Gastroesophageal sphincter (tissue), 4 donors: ENCODE measurements around the gene TMEM69. TPM values are rescaled to one million over a fixed set of nuclear protein-coding genes. Genes with fewer than 3 reads are reported as not detected.
A peak's percentile ranks its signal among the peaks of the same experiment; 100 is the strongest.

Experiments used
- ATAC-seq: fragments of 150-250 bp; one replicate; pipeline ENCODE4 v1.9.1; 2016; ENCODE audit warnings: mild to moderate bottlenecking, moderate library complexity
- H3K27ac ChIP-seq, 4 donors: fragments of 200-600 bp; sonication (generic) in 3 of 4; 1 replicate in 3 of 4; 2 replicates in 1 of 4; pipeline ENCODE4 v1.5.1; 2016 to 2019
- H3K27me3 ChIP-seq: fragments of 200-600 bp; sonication (generic); one replicate; pipeline ENCODE4 v1.5.1; 2019
- H3K36me3 ChIP-seq, 2 donors: fragments of 200-600 bp; sonication (generic); one replicate each; pipeline ENCODE4 v1.5.1; 2019; ENCODE audit warnings: control low read depth in 1 of 2
- H3K4me1 ChIP-seq, 3 donors: fragments of 200-600 bp; sonication (generic); 1 replicate in 2 of 3; 2 replicates in 1 of 3; pipeline ENCODE4 v1.5.1; 2016 to 2019; ENCODE audit warnings: control low read depth in 2 of 3
- H3K4me3 ChIP-seq, 2 donors: fragments of 200-600 bp; sonication (generic); one replicate each; pipeline ENCODE4 v1.5.1; 2019; ENCODE audit warnings: mild to moderate bottlenecking in 1 of 2, moderate library complexity in 1 of 2
- H3K9me3 ChIP-seq, 3 donors: fragments of 200-600 bp; sonication (generic); one replicate each; pipeline ENCODE4 v1.5.1; 2017 to 2019; ENCODE audit warnings: control low read depth in 2 of 3
- CTCF ChIP-seq, 4 experiments: fragments of 200-600 bp in 2 of 4; fragments of 450-650 bp in 2 of 4; sonication (generic) in 1 of 4; IDR thresholded peaks; one replicate each; pipeline ENCODE4 v1.5.1; 2017 to 2019; ENCODE audit warnings: antibody characterized with exemption in 4 of 4, mild to moderate bottlenecking in 2 of 4, moderate library complexity in 2 of 4
- EP300 ChIP-seq: sonication (generic); formaldehyde crosslinking; IDR thresholded peaks from one replicate; pipeline ENCODE4 v1.6.1; 2017; ENCODE audit warnings: antibody characterized with exemption, mild to moderate bottlenecking
- POLR2A ChIP-seq, 2 donors: fragments of 450-650 bp; IDR thresholded peaks; one replicate each; pipeline ENCODE4 v1.6.1; 2017; ENCODE audit warnings: antibody characterized with exemption in 2 of 2, mild to moderate bottlenecking in 2 of 2, moderate library complexity in 1 of 2
- POLR2AphosphoS5 ChIP-seq: sonication (generic); formaldehyde crosslinking; IDR thresholded peaks from one replicate; pipeline ENCODE4 v1.6.1; 2017; ENCODE audit warnings: antibody characterized with exemption
- WGBS, 2 donors: methylation state at CpG; one replicate each; pipeline ENCODE4 v1.1.5; 2018; ENCODE audit warnings: low coverage in 1 of 2; 5-methylcytosine and 5-hydroxymethylcytosine counted together
- total RNA-seq, 4 donors: library from RNA; depleted of rRNA; stranded (reverse); fragments of >200 nt; gene quantifications; one replicate each; pipeline ENCODE4 v1.1.0, GENCODE V29; 2016

The TMEM69 gene
- 10 to 100 TPM; 10.6 to 27.1 (median 21.9) TPM for total RNA-seq

GRCh38 chr1:45687754-45688740, at the start of gene TMEM69:
Gene TMEM69 (plus strand): TSS chr1:45688181. CDS start chr1:45691069, 2,888 bp downstream.
- Histone ChIP-seq H3K9me3 (no peaks in the 10 kb centered on the region), H3K27ac (peak within 1 kb of the TSS; percentile 95 to 99 (median 96)), H3K4me3 (peak within 1 kb of the TSS; percentile 90 to 99), H3K4me1 (peaks cover 2 to 48% (median 11%) of the 10 kb centered on the region in 3 donors), H3K36me3 (peaks cover 0 to 25% of the 10 kb centered on the region in 2 donors), H3K27me3 (no peaks in the 10 kb centered on the region)
- TF ChIP-seq POLR2AphosphoS5 (peak; percentile 65), POLR2A (IDR thresholded peaks at IDR 0.05) (peak in 1 of 2 donors; percentile 43), CTCF (IDR thresholded peaks at IDR 0.05) (peak in 2 of 4 experiments; percentile 53 to 61), EP300 (no peak)
- peak; percentile 25 for ATAC-seq
- WGBS, 2 donors = 2 to 4% methylated on average over 10 to 16 of the region's 24 CpGs

GRCh38 chr1:45640293-45640692, 47.7 kb upstream of the TMEM69 start:
- 57 to 100% methylated on average over 1 of the region's 1 CpG for WGBS, 2 donors
- Histone ChIP-seq H3K9me3 (no peaks in the 10 kb centered on the region), H3K27me3 (no peaks in the 10 kb centered on the region), H3K4me1 (peaks cover 0 to 16% (median 0%) of the 10 kb centered on the region in 3 donors), H3K27ac (no peak overlapping the region), H3K4me3 (no peak overlapping the region), H3K36me3 (peaks cover 6 to 86% of the 10 kb centered on the region in 2 donors)
- TF ChIP-seq EP300 (no peak), POLR2AphosphoS5 (no peak), POLR2A (IDR thresholded peaks at IDR 0.05) (no peak), CTCF (IDR thresholded peaks at IDR 0.05) (no peak)
- no peak for ATAC-seq

- Histone ChIP-seq H3K4me1 (peaks cover 0 to 23% (median 0%) of the 10 kb centered on the region in 3 donors), H3K36me3 (peaks cover 6 to 84% of the 10 kb centered on the region in 2 donors), H3K27me3 (no peaks in the 10 kb centered on the region), H3K27ac (no peak overlapping the region), H3K4me3 (no peak overlapping the region), H3K9me3 (no peaks in the 10 kb centered on the region)
- ATAC-seq = no peak
- WGBS, 2 donors = 74 to 85% methylated on average over 5 of the region's 5 CpGs
- no peak for TF ChIP-seq POLR2A (IDR thresholded peaks at IDR 0.05)
- TF ChIP-seq POLR2AphosphoS5 = no peak
These were observed 44.7 kb upstream of the TMEM69 start for GRCh38 chr1:45643321-45643720.

- no peak overlapping the region for H3K27ac ChIP-seq
- H3K4me3 ChIP-seq = no peak overlapping the region
- H3K36me3 ChIP-seq = peaks cover 1 to 84% of the 10 kb centered on the region in 2 donors
- H3K27me3 ChIP-seq = no peaks in the 10 kb centered on the region
- H3K4me1 ChIP-seq = peaks cover 0 to 23% (median 0%) of the 10 kb centered on the region in 3 donors
- no peak for TF ChIP-seq EP300
- TF ChIP-seq CTCF (IDR thresholded peaks at IDR 0.05) = no peak
- TF ChIP-seq POLR2A (IDR thresholded peaks at IDR 0.05) = no peak
- TF ChIP-seq POLR2AphosphoS5 = no peak
- H3K9me3 ChIP-seq = no peaks in the 10 kb centered on the region
- ATAC-seq = no peak
These were observed 44.0 kb upstream of the TMEM69 start for GRCh38 chr1:45643978-45644377.

GRCh38 chr1:45644661-45645060, 43.3 kb upstream of the TMEM69 start:
- ATAC-seq = no peak
- Histone ChIP-seq H3K4me1 (peaks cover 0 to 23% (median 0%) of the 10 kb centered on the region in 3 donors), H3K4me3 (no peak overlapping the region), H3K27ac (no peak overlapping the region), H3K27me3 (no peaks in the 10 kb centered on the region), H3K36me3 (peaks cover 0 to 77% of the 10 kb centered on the region in 2 donors), H3K9me3 (no peaks in the 10 kb centered on the region)
- no peak for TF ChIP-seq CTCF (IDR thresholded peaks at IDR 0.05)
- TF ChIP-seq POLR2AphosphoS5 = no peak
- TF ChIP-seq POLR2A (IDR thresholded peaks at IDR 0.05) = no peak
- TF ChIP-seq EP300 = no peak
- WGBS, 2 donors = 89 to 100% methylated on average over 2 of the region's 2 CpGs
